OCI-M2 (cell line): ENCODE results near the gene TEX55.
"Not testable (repeated sequence)": the region's sequence is repeated elsewhere in the genome, so short reads cannot be mapped to it uniquely, and the experiment has no call there.

ENCODE experiments used
- DNase-seq: peaks from one replicate; lab custom pipeline; 2025; ENCODE audit not compliant: unreplicated experiment; lab: John Stamatoyannopoulos, UW

The TEX55 gene

GRCh38 chr3:119145500-119146167 is at the start of gene TEX55:
Gene TEX55, plus strand, starts transcription at chr3:119146165. Its CDS starts 25 bp downstream, at chr3:119146190.
- DNase-seq, result no peak

- DNase-seq, result no peak
These were observed 48.0 kb upstream of the TEX55 start for GRCh38 chr3:119098003-119098402.

- no peak for DNase-seq
These were observed 47.2 kb upstream of the TEX55 start for GRCh38 chr3:119098619-119099222.

- DNase-seq, result no peak
These were observed 46.2 kb upstream of the TEX55 start for GRCh38 chr3:119099785-119100184.

GRCh38 chr3:119104031-119104430 is 41.9 kb upstream of the TEX55 start:
- no peak for DNase-seq

GRCh38 chr3:119118330-119118729 is 27.6 kb upstream of the TEX55 start:
- not testable (repeated sequence) for DNase-seq

- DNase-seq, result no peak
These were observed 25.5 kb upstream of the TEX55 start for GRCh38 chr3:119120480-119120879.

GRCh38 chr3:119122350-119122749 is 23.6 kb upstream of the TEX55 start:
- DNase-seq, result no peak

- DNase-seq, result no peak
These were observed 20.6 kb upstream of the TEX55 start for GRCh38 chr3:119125342-119125741.

GRCh38 chr3:119125742-119126504 is 20.0 kb upstream of the TEX55 start:
- no peak for DNase-seq

- not testable (repeated sequence) for DNase-seq
These were observed 15.7 kb upstream of the TEX55 start for GRCh38 chr3:119130291-119130690.

GRCh38 chr3:119132291-119132690 is 13.7 kb upstream of the TEX55 start:
- DNase-seq, result not testable (repeated sequence)

- DNase-seq, result not testable (repeated sequence)
These were observed 6.6 kb upstream of the TEX55 start for GRCh38 chr3:119139360-119139759.

- no peak for DNase-seq
These were observed 5.5 kb upstream of the TEX55 start for GRCh38 chr3:119140466-119140865.

GRCh38 chr3:119145128-119145499 is 851 bp upstream of the TEX55 start:
- DNase-seq, result no peak

- no peak for DNase-seq
These were observed 812 bp downstream of the TEX55 start for GRCh38 chr3:119146578-119147375.

GRCh38 chr3:119147494-119147893 is 1.5 kb downstream of the TEX55 start:
- no peak for DNase-seq

- no peak for DNase-seq
These were observed 2.7 kb downstream of the TEX55 start for GRCh38 chr3:119148493-119149180.

- DNase-seq, result no peak
These were observed 3.5 kb downstream of the TEX55 start for GRCh38 chr3:119149484-119149883.

GRCh38 chr3:119156868-119157267 is 10.9 kb downstream of the TEX55 start:
- no peak for DNase-seq

- DNase-seq, result no peak
These were observed 12.0 kb downstream of the TEX55 start for GRCh38 chr3:119157971-119158370.
